Activated B cell treated with CpG ODN at 0.5 μM for 24 hours (primary cell): ENCODE results near the gene KLHL6. TPM values are rescaled to one million over a fixed set of nuclear protein-coding genes. Genes with fewer than 3 reads are reported as not detected.
A peak's percentile ranks its signal among the peaks of the same experiment; 100 is the strongest.

Source experiments
- ATAC-seq: fragments of 200-7000 bp; cut with Tn5 transposase; one replicate; pipeline ENCODE4 v1.10.0; 2021; ENCODE audit warnings: low read depth, mild to moderate bottlenecking, moderate library complexity
- CTCF ChIA-PET: fragments of 350-600 bp; sonication (Branson Sonifier 250); formaldehyde crosslinking; loops from one replicate; lab custom pipeline; 2021; ENCODE audit warnings: antibody characterized with exemption; lab: Charles Lee
- POLR2A ChIA-PET: fragments of 350-600 bp; sonication (Branson Sonifier 250); formaldehyde crosslinking; loops from one replicate; lab custom pipeline; 2021; ENCODE audit warnings: antibody characterized with exemption; lab: Charles Lee
- DNase-seq: peaks from one replicate; pipeline ENCODE4 v3.0.0; 2022
- H3K27ac Mint-ChIP-seq: one replicate; pipeline ENCODE4 v1.8.0; 2020; ENCODE audit warnings: mixed read lengths
- H3K27me3 Mint-ChIP-seq: one replicate; pipeline ENCODE4 v1.8.0; 2021; ENCODE audit warnings: mixed read lengths
- H3K36me3 Mint-ChIP-seq: one replicate; pipeline ENCODE4 v1.8.0; 2021; ENCODE audit warnings: low read depth, mixed read lengths
- H3K4me1 Mint-ChIP-seq: one replicate; pipeline ENCODE4 v1.8.0; 2021; ENCODE audit warnings: mixed read lengths
- H3K4me3 Mint-ChIP-seq: one replicate; pipeline ENCODE4 v1.8.0; 2020; ENCODE audit warnings: mild to moderate bottlenecking, mixed read lengths
- H3K9me3 Mint-ChIP-seq: one replicate; pipeline ENCODE4 v1.8.0; 2020; ENCODE audit warnings: mixed read lengths
- intact Hi-C: fragments of 100-400 bp; cut with micrococcal nuclease; formaldehyde crosslinking; loops from one replicate; pipeline ENCODE4 v1.15.1; 2024
- total RNA-seq: library from RNA; stranded (reverse); gene quantifications from 2 replicates; pipeline ENCODE4 v1.2.3, GENCODE V29; 2022
- TF ChIP-seq, protein P1 (sequence below): fragments of 200-600 bp; IDR thresholded peaks from one replicate; pipeline ENCODE4 v1.8.0; 2022; ENCODE audit warnings: antibody characterized with exemption, mild to moderate bottlenecking

Gene KLHL6
- total RNA-seq, 1 donor from 2014 or later = 41.7 TPM

DNA sequence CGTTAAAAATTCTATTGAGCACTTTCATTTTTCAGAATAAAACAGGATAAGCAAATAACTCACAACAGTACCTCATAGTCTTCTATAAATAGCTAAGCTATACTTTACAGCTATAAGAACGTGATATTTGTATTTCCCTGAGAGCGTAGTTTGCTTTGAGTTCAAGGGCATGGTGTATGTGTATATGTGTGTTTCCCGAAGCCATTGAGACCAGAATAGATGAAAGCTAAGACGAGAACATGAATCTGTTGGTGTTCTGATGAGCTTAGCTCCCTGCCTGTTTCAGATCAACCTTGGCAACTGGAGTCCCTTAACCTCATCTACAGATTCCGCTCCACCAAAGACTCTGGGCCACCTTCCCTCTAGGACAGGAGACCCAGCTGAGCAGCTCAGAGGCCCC, 67.6 kb downstream of the KLHL6 start:
- intact Hi-C loops = no loop called here
- TF ChIP-seq, protein P1, sequence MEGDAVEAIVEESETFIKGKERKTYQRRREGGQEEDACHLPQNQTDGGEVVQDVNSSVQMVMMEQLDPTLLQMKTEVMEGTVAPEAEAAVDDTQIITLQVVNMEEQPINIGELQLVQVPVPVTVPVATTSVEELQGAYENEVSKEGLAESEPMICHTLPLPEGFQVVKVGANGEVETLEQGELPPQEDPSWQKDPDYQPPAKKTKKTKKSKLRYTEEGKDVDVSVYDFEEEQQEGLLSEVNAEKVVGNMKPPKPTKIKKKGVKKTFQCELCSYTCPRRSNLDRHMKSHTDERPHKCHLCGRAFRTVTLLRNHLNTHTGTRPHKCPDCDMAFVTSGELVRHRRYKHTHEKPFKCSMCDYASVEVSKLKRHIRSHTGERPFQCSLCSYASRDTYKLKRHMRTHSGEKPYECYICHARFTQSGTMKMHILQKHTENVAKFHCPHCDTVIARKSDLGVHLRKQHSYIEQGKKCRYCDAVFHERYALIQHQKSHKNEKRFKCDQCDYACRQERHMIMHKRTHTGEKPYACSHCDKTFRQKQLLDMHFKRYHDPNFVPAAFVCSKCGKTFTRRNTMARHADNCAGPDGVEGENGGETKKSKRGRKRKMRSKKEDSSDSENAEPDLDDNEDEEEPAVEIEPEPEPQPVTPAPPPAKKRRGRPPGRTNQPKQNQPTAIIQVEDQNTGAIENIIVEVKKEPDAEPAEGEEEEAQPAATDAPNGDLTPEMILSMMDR = no peak
- H3K4me3 Mint-ChIP-seq = no peak overlapping the region
- H3K36me3 Mint-ChIP-seq = peaks cover 37% of the 10 kb centered on the region
- H3K27ac Mint-ChIP-seq = peak overlapping the region; percentile 21
- ATAC-seq (no peak), DNase-seq (no peak)
- H3K9me3 Mint-ChIP-seq = no peaks in the 10 kb centered on the region
- peaks cover 24% of the 10 kb centered on the region for H3K4me1 Mint-ChIP-seq
- H3K27me3 Mint-ChIP-seq = no peaks in the 10 kb centered on the region
- CTCF ChIA-PET = interaction anchor here (1.0 kb wide), 1 partner anchor 73 kb away, joined by 3 read pairs; no protein-coding TSS in a partner anchor
- POLR2A ChIA-PET = interaction anchor here (1.2 kb wide), 1 partner anchor 21 kb away, joined by 3 read pairs; no protein-coding TSS in a partner anchor

DNA sequence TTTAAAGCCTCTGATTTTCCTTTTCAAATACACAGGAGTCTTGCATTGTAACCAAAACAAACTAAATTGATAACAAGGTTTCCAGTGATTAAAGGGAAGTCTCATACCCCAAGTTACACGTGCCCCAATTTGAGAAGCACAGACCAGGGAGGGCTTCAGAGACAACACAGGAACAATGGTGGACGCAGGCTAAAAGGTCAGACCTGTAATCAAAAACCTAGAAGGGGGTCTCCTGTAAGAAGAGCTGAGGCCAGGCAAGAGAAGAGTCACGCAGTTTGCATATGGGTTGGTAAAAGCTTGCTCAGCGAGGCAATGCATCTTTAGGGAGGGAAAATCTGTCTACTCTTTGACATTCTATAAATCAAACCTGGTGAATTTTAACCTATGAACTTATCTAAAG, 68.5 kb downstream of the KLHL6 start:
- no peaks in the 10 kb centered on the region for H3K9me3 Mint-ChIP-seq
- H3K4me3 Mint-ChIP-seq = no peak overlapping the region
- intact Hi-C loops = no loop called here
- H3K36me3 Mint-ChIP-seq = peaks cover 28% of the 10 kb centered on the region
- peak overlapping the region; percentile 30 for H3K27ac Mint-ChIP-seq
- H3K27me3 Mint-ChIP-seq = no peaks in the 10 kb centered on the region
- no peak for DNase-seq
- TF ChIP-seq, protein P1 = no peak
- ATAC-seq = no peak
- ChIA-PET POLR2A (no interaction called here), CTCF (no interaction called here)
- peaks cover 24% of the 10 kb centered on the region for H3K4me1 Mint-ChIP-seq

DNA sequence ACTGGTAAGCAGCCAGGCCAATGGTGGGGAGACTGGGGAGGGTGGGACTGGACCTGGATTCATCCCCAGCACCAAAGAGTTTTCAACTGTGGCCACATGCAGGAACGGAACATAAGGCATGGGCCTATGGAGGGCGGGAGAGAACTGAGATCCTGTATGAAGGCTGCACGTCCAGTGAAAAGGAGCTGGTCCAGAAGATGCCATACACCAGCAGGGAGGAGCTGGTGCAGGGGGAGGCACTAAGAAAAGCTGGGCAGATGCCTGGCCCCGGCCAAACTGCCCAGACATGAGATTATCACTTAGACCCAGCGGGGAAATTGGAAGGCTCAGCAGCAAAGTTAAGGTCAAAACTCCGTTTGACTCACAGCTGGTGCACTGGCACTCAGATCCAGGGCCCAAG, 69.0 kb downstream of the KLHL6 start:
- no peak for ATAC-seq
- Mint-ChIP-seq H3K4me3 (no peak overlapping the region), H3K4me1 (peaks cover 21% of the 10 kb centered on the region), H3K27ac (peak overlapping the region; percentile 27), H3K9me3 (no peaks in the 10 kb centered on the region), H3K27me3 (no peaks in the 10 kb centered on the region), H3K36me3 (peaks cover 23% of the 10 kb centered on the region)
- POLR2A ChIA-PET = no interaction called here
- no peak for DNase-seq
- intact Hi-C loops = no loop called here
- TF ChIP-seq, protein P1 = no peak
- CTCF ChIA-PET = no interaction called here

DNA sequence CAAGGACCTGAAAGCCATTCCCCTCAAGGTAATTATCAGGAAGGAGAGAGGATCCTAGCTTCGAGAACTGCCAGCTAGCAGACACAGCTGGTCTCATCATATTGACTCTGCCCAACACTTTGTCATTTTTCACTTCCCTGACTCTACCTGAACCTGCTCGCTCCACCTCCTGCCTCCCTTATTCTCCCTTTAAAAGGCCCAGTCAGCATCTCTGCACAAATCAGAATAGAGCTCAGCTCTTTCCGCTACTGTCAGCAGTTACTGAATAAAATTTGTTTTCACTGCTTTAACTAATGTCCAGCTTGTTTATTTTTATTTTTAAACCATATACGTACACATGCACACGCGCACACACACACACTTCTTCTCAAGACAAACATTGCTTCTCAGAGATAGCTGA, 69.9 kb downstream of the KLHL6 start:
- peak overlapping the region; percentile 20 for H3K27ac Mint-ChIP-seq
- no peak for ATAC-seq

DNA sequence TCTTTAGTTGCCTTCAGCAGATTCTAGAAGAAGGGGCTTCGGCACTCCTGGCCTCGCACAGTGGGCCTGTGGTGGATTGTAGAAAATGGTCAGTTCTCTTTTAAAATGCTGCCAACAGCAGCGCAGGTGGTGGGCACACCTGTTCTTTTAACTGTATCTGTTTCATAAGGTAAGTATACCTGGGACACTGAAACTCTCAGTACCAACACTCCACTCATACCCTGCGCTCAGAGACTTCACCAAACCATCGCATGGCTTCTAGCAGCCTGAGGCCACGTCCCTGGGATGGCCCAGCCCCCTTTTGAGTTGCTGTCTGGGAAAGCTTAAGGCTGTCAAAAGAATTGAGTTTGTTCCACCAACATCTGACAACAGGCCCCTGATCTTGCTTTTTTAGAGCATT, 70.4 kb downstream of the KLHL6 start:
- ChIA-PET CTCF (interaction anchor here (1.0 kb wide), 1 partner anchor 75 kb away, joined by 4 read pairs; no protein-coding TSS in a partner anchor), POLR2A (interaction anchor here (0.7 kb wide), 1 partner anchor 37 kb away, joined by 3 read pairs; no protein-coding TSS in a partner anchor)
- peaks cover 12% of the 10 kb centered on the region for H3K36me3 Mint-ChIP-seq
- intact Hi-C loops = no loop called here
- no peak for DNase-seq
- H3K9me3 Mint-ChIP-seq = no peaks in the 10 kb centered on the region
- H3K4me1 Mint-ChIP-seq = peaks cover 22% of the 10 kb centered on the region
- ATAC-seq = no peak
- H3K27me3 Mint-ChIP-seq = no peaks in the 10 kb centered on the region
- TF ChIP-seq, protein P1 = no peak
- H3K4me3 Mint-ChIP-seq = no peak overlapping the region
- peak overlapping the region; percentile 46 for H3K27ac Mint-ChIP-seq

More for the DNA sequence above, 69.9 kb downstream of the KLHL6 start:
- no peak for DNase-seq
- Mint-ChIP-seq H3K36me3 (peaks cover 14% of the 10 kb centered on the region), H3K4me1 (peaks cover 19% of the 10 kb centered on the region), H3K4me3 (no peak overlapping the region), H3K27me3 (no peaks in the 10 kb centered on the region), H3K9me3 (no peaks in the 10 kb centered on the region)
- intact Hi-C loops = no loop called here
- ChIA-PET POLR2A (interaction anchor here (0.7 kb wide), 1 partner anchor 38 kb away, joined by 3 read pairs; no protein-coding TSS in a partner anchor), CTCF (interaction anchor here (1.0 kb wide), 1 partner anchor 75 kb away, joined by 4 read pairs; no protein-coding TSS in a partner anchor)
- TF ChIP-seq, protein P1 = no peak
